Transverse colon (tissue), 4 donors: ENCODE data around the gene VSX2. TPM values are rescaled to one million over a fixed set of nuclear protein-coding genes. Genes with fewer than 3 reads are reported as not detected.
A peak's percentile ranks its signal among the peaks of the same experiment; 100 is the strongest.

Experiments
- DNase-seq: peaks from one replicate; pipeline ENCODE4 v3.0.0-alpha.2; 2019
- H3K27ac ChIP-seq, 4 donors: fragments of 200-600 bp; sonication (generic); 2 replicates each; pipeline ENCODE4 v1.5.1; 2016 to 2018; ENCODE audit warnings: inconsistent platforms in 4 of 4
- H3K27me3 ChIP-seq: fragments of 200-600 bp; sonication (generic); 2 replicates; pipeline ENCODE4 v1.5.1; 2017; ENCODE audit warnings: inconsistent platforms
- H3K36me3 ChIP-seq, 4 donors: fragments of 200-600 bp; sonication (generic); 2 replicates each; pipeline ENCODE4 v1.5.1; 2017 to 2019; ENCODE audit warnings: inconsistent platforms in 4 of 4
- H3K4me1 ChIP-seq, 4 donors: fragments of 200-600 bp; sonication (generic); 2 replicates each; pipeline ENCODE4 v1.5.1; 2017 to 2020; ENCODE audit warnings: inconsistent platforms in 4 of 4
- H3K4me3 ChIP-seq, 4 donors: fragments of 200-600 bp; sonication (generic); 1 replicate in 1 of 4; 2 replicates in 3 of 4; pipeline versions ENCODE4 v1.5.1 to v1.6.1; 2017 to 2019; ENCODE audit warnings: inconsistent platforms in 4 of 4
- H3K9me3 ChIP-seq, 2 donors: fragments of 200-600 bp; sonication (generic); 2 replicates each; pipeline ENCODE4 v1.5.1; 2017 to 2019; ENCODE audit warnings: inconsistent platforms in 2 of 2
- CTCF ChIP-seq, 5 experiments: fragments of 200-600 bp in 3 of 5; fragments of 450-650 bp in 2 of 5; sonication (generic) in 3 of 5; IDR thresholded peaks; 1 replicate in 2 of 5; 2 replicates in 3 of 5; pipeline ENCODE4 v1.5.1; 2016 to 2017; ENCODE audit warnings: antibody characterized with exemption in 5 of 5, inconsistent platforms in 3 of 5, mild to moderate bottlenecking in 2 of 5, moderate library complexity in 1 of 5
- EP300 ChIP-seq: sonication (generic); formaldehyde crosslinking; IDR thresholded peaks from one replicate; pipeline ENCODE4 v1.6.1; 2017; ENCODE audit warnings: antibody characterized with exemption, low read depth
- POLR2A ChIP-seq: fragments of 450-650 bp; IDR thresholded peaks from one replicate; pipeline ENCODE4 v1.6.1; 2016; ENCODE audit warnings: antibody characterized with exemption, mild to moderate bottlenecking, moderate library complexity
- POLR2AphosphoS5 ChIP-seq, 3 donors: sonication (generic); formaldehyde crosslinking; IDR thresholded peaks; one replicate each; pipeline ENCODE4 v1.6.1; 2016; ENCODE audit warnings: antibody characterized with exemption in 3 of 3
- WGBS, 2 donors: methylation state at CpG; one replicate each; pipeline ENCODE4 v1.1.5; 2018; ENCODE audit warnings: low coverage in 1 of 2; 5-methylcytosine and 5-hydroxymethylcytosine counted together
- in situ Hi-C, 4 donors: fragments of 200-750 bp; cut with MboI; loops; one replicate each; pipeline versions ENCODE4 v1.15.0 to v1.15.1; 2017; ENCODE audit warnings: low sequenced_read_pairs in 3 of 4, low pct_ligation_motif_present in 1 of 4, low pct_unique_long_range_greater_than_20kb in 1 of 4
- intact Hi-C: fragments of 100-400 bp; cut with DNase I; formaldehyde crosslinking; loops from one replicate; pipeline ENCODE4 v1.15.1; 2023; ENCODE audit warnings: low total_unique reads
- total RNA-seq, 4 donors: library from RNA; depleted of rRNA; stranded (reverse); fragments of >200 nt; gene quantifications; one replicate each; pipeline ENCODE4 v1.1.0, GENCODE V29; 2016

Gene VSX2
- total RNA-seq, 4 donors from 2014 or later, result not detected

DNA sequence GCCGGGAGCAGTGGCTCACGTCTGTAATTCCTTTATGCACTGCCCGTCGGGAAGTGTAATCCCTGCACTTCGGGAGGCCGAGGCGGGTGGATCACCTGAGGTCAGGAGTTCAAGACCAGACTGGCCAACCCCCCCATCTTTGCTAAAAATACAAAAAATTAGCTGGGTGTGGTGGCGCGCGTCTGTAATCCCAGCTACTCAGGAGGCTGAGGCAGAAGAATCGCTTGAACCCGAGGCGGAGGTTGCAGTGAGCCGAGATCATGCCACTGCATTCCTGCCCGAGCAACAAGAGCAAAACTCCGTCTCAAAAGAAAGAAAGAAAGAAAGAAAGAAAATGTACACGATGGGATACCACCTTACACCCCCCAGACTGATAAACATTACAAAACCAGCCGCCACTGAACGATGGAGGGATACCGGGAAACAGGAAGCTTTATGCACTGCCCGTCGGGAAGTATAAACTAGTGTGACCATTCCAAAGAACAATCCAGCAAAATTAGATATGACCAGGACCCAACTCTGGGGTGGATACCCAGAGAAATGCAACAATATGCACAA lies 62.4 kb downstream of the VSX2 start:
- Histone ChIP-seq H3K36me3 (peaks cover 0 to 26% (median 5%) of the 10 kb centered on the region in 4 donors), H3K4me1 (peaks cover 4 to 23% (median 9%) of the 10 kb centered on the region in 4 donors), H3K9me3 (no peaks in the 10 kb centered on the region), H3K27me3 (no peaks in the 10 kb centered on the region), H3K27ac (peak overlapping the region; percentile 86 to 94 (median 89)), H3K4me3 (peak overlapping the region in 3 of 4 donors; percentile 67 to 98 (median 84))
- intact Hi-C loops, result no loop called here
- 31 to 39% methylated on average over 14 to 22 of the region's 22 CpGs for WGBS, 2 donors
- DNase-seq, result no peak
- in situ Hi-C loops, result no loop called here
- TF ChIP-seq POLR2AphosphoS5 (IDR thresholded peaks at IDR 0.05) (no peak), POLR2A (no peak), EP300 (no peak), CTCF (IDR thresholded peaks at IDR 0.05) (no peak)

DNA sequence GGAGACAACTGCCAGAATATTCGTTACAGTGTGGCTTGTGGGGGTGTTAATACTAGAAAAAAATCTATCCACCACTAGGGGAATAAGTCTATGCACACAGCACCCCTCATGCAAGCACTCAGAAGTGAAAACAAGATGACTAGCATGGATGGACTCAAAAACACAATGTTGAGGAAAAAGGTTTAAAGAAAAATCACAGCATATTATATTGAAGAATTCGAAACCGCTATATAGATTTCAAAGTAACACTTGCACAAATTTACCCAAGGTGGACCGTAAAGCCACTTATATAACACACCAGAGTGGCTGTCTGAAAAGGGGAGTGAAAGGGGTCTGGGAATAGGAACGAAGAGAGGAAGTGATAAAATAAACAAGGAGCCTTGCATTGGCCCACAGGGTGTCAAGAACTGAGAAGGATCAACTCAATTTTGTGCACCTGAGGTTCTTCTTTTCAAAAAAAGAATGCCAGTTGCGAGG lies 62.9 kb downstream of the VSX2 start:
- Histone ChIP-seq H3K27ac (peak overlapping the region; percentile 86 to 94 (median 89)), H3K4me1 (peaks cover 4 to 23% (median 9%) of the 10 kb centered on the region in 4 donors), H3K9me3 (no peaks in the 10 kb centered on the region), H3K4me3 (peak overlapping the region; percentile 67 to 98 (median 88)), H3K27me3 (no peaks in the 10 kb centered on the region), H3K36me3 (peaks cover 0 to 22% (median 3%) of the 10 kb centered on the region in 4 donors)
- DNase-seq, result no peak
- in situ Hi-C loops (no loop called here), intact Hi-C loops (no loop called here)
- TF ChIP-seq POLR2AphosphoS5 (IDR thresholded peaks at IDR 0.05), result no peak
- TF ChIP-seq POLR2A, result no peak
- peak; percentile 44 to 72 (median 53) for TF ChIP-seq CTCF (IDR thresholded peaks at IDR 0.05)
- no peak for TF ChIP-seq EP300
- 1 to 2% methylated on average over 6 of the region's 6 CpGs for WGBS, 2 donors

DNA sequence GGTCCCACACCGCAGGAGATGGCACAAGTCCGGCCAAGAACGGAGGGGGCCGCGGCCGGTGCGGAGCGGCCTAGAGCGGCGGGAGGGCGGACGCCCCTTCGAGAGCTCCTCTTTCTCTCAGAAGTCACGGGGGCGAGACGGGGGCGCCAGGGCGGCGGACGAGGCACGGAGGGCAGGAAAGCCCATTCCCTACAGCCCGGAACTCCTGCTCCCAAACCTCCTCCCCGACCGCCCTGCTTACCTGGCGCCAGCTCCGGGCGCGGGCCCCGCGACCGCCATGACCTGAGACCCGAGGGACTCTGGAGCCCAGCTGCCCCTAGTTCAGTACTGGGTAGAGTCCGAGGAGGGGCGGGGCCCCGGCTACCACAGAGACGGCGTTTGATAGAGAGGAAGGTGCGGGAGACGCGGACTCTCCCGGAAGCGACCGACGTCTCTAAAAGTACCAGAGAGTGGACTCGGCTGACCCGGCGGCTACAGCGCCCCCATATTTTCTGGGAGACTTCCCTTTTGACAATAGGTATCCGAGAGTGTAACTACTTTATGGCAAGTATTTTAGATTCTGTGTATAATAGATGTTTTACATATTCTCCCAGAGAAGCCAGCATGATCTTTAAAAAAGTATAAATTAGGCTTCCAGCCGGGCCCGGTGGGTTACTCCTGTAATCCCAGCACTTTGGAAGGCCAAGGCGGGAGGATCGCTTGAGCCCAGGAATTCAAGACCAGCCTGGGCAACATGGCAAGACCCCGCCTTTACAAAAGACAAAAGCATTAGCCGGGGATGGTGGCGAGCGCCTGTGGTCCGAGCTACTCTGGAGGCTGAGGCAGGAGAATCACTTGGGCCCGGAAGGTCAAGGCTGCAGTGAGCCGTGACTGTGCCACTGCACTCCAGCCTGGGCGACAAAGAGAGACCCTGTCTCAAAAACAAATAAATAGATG lies 63.7 kb downstream of the VSX2 start, which contains the start of gene ABCD4:
Gene ABCD4, minus strand, starts transcription at position 301 of the 936 bp plus-strand sequence. Its CDS starts 22 bp downstream, at position 279.
- Histone ChIP-seq H3K4me1 (peaks cover 4 to 23% (median 9%) of the 10 kb centered on the region in 4 donors), H3K27ac (peak within 1 kb of the TSS; percentile 86 to 94 (median 89)), H3K9me3 (no peaks in the 10 kb centered on the region), H3K36me3 (peaks cover 0 to 15% (median 0%) of the 10 kb centered on the region in 4 donors), H3K27me3 (no peaks in the 10 kb centered on the region), H3K4me3 (peak within 1 kb of the TSS; percentile 67 to 98 (median 88))
- DNase-seq, result peak; percentile 96
- TF ChIP-seq POLR2A (peak; percentile 84), CTCF (IDR thresholded peaks at IDR 0.05) (peak in 3 of 5 experiments; percentile 7 to 31 (median 26)), POLR2AphosphoS5 (IDR thresholded peaks at IDR 0.05) (peak; percentile 84 to 89 (median 88)), EP300 (no peak)
- 19 to 25% methylated on average over 26 to 48 of the region's 61 CpGs for WGBS, 2 donors
- intact Hi-C loops, result no loop called here
- in situ Hi-C loops, result no loop called here

- TF ChIP-seq POLR2A (no peak), POLR2AphosphoS5 (IDR thresholded peaks at IDR 0.05) (no peak), EP300 (no peak), CTCF (IDR thresholded peaks at IDR 0.05) (no peak)
- Histone ChIP-seq H3K4me3 (no peak overlapping the region), H3K36me3 (no peaks in the 10 kb centered on the region), H3K9me3 (no peaks in the 10 kb centered on the region), H3K27ac (no peak overlapping the region), H3K4me1 (no peaks in the 10 kb centered on the region), H3K27me3 (peaks cover 2% of the 10 kb centered on the region)
- in situ Hi-C loops, result no loop called here
- DNase-seq, result no peak
- WGBS, 2 donors, result 67 to 82% methylated on average over 1 to 5 of the region's 5 CpGs
- intact Hi-C loops, result no loop called here
Observed at GRCh38 chr14:74308695-74309094, 69.4 kb downstream of the VSX2 start.
